Sigmoid colon (tissue), 4 donors: Measurements from ENCODE around the gene ARRDC5.
"Not testable (repeated sequence)": the region's sequence is repeated elsewhere in the genome, so short reads cannot be mapped to it uniquely, and the experiment has no call there.

Experiments used
- POLR2AphosphoS5 ChIP-seq, 4 donors: sonication (generic); formaldehyde crosslinking; IDR thresholded peaks; one replicate each; pipeline ENCODE4 v1.6.1; 2017; ENCODE audit warnings: antibody characterized with exemption in 4 of 4
- TF ChIP-seq, protein P1 (sequence below), 4 experiments: fragments of 450-650 bp in 3 of 4; fragments of 200-600 bp in 1 of 4; IDR thresholded peaks; one replicate each; pipeline ENCODE4 v1.5.1; 2016 to 2019; ENCODE audit warnings: antibody characterized with exemption in 4 of 4, mild to moderate bottlenecking in 3 of 4, moderate library complexity in 2 of 4

DNA sequence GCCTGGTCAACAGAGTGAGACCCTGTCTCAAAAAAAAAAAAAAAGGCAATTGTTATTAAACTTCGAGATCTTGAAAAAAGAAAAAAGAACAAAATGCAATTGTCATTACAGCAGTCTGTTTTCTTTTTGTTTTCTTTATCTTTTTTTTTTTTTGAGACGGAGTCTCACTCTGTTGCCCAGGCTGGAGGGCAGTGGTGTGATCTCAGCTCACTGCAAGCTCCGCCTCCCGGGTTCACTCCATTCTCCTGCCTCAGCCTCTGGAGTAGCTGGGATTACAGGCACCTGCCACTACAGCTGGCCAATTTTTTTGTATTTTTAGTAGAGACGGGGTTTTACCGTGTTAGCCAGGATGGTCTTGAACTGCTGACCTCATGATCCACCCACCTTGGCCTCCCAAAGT, 19.8 kb downstream of the ARRDC5 start:
- TF ChIP-seq, protein P1, sequence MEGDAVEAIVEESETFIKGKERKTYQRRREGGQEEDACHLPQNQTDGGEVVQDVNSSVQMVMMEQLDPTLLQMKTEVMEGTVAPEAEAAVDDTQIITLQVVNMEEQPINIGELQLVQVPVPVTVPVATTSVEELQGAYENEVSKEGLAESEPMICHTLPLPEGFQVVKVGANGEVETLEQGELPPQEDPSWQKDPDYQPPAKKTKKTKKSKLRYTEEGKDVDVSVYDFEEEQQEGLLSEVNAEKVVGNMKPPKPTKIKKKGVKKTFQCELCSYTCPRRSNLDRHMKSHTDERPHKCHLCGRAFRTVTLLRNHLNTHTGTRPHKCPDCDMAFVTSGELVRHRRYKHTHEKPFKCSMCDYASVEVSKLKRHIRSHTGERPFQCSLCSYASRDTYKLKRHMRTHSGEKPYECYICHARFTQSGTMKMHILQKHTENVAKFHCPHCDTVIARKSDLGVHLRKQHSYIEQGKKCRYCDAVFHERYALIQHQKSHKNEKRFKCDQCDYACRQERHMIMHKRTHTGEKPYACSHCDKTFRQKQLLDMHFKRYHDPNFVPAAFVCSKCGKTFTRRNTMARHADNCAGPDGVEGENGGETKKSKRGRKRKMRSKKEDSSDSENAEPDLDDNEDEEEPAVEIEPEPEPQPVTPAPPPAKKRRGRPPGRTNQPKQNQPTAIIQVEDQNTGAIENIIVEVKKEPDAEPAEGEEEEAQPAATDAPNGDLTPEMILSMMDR (IDR thresholded peaks at IDR 0.05) = not testable (repeated sequence)
- not testable (repeated sequence) for TF ChIP-seq POLR2AphosphoS5 (IDR thresholded peaks at IDR 0.05)
